T47D (cell line): ENCODE data around the gene TLR2.

Source experiments
- DNase-seq, 2 experiments: peaks; one replicate each; pipeline versions ENCODE4 v3.0.0 to v3.0.0-alpha.2; 2011 to 2012; ENCODE audit warnings: low read depth in 1 of 2, low spot score in 1 of 2
- JUND ChIP-seq: IDR thresholded peaks from 2 replicates; pipeline ENCODE4 v1.6.1; 2012; ENCODE audit warnings: low read depth
- in situ Hi-C: cut with HindIII; loops from 2 replicates; pipeline ENCODE4 v1.10.0; 2016; ENCODE audit warnings: low sequenced_read_pairs, low pct_unique_long_range_greater_than_20kb

Gene TLR2

DNA sequence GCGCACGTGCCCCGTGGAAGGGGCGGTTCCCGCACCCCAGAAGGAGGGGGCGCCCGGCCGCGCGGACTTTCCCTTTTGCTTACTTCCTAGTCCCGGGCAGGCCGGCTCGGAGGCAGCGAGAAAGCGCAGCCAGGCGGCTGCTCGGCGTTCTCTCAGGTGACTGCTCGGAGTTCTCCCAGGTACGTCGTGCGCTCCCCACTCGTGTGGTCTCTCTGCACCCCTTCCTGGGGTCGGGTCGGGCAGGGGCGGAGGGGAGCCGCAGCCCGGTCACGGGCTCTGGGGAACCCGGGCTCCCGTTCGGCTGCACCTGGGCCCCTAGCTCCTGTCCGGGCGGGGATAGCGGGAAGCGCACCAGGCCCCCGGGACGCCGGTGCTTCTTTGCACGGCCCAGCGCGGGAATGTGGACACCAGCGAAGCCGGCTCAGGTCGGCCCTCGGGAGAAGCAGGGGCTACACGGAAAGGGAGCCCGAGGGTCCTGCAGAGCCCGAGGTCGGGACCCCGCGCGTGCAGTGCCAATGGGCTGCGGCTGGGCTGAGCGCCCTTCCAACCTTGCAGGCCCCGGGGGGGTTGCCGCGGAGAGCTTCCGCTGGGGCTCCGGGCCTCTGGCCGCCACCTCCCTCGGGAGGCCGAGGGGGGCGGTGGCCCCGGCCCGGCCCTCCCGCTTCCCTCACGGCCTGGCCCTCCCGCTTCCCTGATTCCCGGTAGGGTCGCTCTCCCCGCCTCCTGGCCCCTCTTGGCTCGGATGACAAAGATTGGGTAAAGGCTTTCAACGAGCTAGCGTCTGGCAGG lies at the start of gene TLR2:
Gene TLR2, plus strand, starts transcription at position 99 of the 789 bp plus-strand sequence. CDS start 18,628 bp downstream, outside the sequence.
- DNase-seq, result peak; percentile 45 to 77
- no peak for TF ChIP-seq JUND
- in situ Hi-C loops, result no loop called here

GRCh38 chr4:153634738-153635353 lies 49.2 kb upstream of the TLR2 start:
- in situ Hi-C loops, result no loop called here
- TF ChIP-seq JUND, result no peak
- no peak for DNase-seq

GRCh38 chr4:153635846-153636245 lies 48.2 kb upstream of the TLR2 start:
- DNase-seq, result no peak
- in situ Hi-C loops, result no loop called here
- TF ChIP-seq JUND, result no peak

DNA sequence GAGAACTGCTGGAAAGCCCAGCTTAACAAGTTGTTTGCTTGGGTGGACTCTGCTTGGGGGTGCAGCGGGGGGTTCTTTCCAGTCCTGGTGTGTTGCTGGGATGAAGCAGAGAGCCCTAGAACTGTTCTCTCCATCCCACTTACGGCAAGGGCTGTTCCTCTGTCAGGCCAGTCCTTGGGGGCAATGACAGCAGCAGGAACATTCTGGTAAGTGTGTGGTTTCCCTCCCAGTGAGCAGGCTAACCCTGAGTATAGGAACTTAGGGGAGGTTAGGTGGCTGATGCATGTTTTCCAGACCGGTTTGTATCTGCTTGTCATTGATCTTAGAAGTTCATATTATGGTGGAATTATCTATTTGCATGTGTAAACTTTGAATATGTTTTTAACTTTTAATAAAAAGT lies 46.9 kb upstream of the TLR2 start:
- in situ Hi-C loops, result no loop called here
- no peak for DNase-seq
- TF ChIP-seq JUND, result no peak

GRCh38 chr4:153638011-153638410 lies 46.1 kb upstream of the TLR2 start:
- no peak for TF ChIP-seq JUND
- DNase-seq, result no peak
- in situ Hi-C loops, result no loop called here

DNA sequence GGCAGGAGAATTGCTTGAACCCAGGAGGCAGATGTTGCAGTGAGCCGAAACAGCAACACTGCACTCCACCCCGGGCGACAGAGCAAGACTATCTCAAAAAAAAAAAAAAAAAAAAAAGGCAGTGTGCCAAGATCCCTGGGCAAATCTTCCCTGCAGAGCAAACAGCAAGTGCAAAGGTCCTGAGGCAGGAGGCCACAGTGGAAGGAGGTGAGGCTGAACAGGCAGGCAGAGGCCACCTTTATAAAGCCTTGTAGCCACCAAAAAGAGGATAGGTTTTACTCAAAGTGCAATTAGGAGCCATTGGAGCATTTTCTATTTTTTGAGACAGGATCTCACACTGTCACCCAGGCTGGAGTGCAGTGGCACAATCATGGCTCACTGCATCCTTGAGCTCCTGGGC lies 45.1 kb upstream of the TLR2 start:
- TF ChIP-seq JUND, result no peak
- no peak for DNase-seq
- in situ Hi-C loops, result no loop called here

GRCh38 chr4:153639833-153640802 lies 44.0 kb upstream of the TLR2 start:
- in situ Hi-C loops, result no loop called here
- no peak for TF ChIP-seq JUND
- DNase-seq, result no peak

DNA sequence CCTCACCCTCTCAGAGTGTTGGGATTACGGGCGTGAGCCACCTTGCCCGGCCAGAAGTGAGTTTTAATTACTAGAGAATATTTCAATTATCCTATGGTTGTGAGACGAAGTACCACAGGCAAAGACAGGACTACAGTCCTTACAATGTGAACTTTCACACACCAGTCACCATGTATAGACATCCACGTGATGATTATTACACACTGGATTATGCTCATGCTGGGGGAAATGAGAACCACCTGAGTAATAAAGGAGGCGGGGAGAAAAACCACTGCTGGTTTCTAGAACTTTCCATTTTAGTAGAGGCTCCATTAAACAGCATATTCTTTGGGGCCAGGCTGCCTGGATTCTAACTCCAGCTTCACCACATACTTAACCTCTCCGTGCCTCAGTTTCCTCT lies 42.5 kb upstream of the TLR2 start:
- no peak for DNase-seq
- no peak for TF ChIP-seq JUND
- in situ Hi-C loops, result no loop called here

DNA sequence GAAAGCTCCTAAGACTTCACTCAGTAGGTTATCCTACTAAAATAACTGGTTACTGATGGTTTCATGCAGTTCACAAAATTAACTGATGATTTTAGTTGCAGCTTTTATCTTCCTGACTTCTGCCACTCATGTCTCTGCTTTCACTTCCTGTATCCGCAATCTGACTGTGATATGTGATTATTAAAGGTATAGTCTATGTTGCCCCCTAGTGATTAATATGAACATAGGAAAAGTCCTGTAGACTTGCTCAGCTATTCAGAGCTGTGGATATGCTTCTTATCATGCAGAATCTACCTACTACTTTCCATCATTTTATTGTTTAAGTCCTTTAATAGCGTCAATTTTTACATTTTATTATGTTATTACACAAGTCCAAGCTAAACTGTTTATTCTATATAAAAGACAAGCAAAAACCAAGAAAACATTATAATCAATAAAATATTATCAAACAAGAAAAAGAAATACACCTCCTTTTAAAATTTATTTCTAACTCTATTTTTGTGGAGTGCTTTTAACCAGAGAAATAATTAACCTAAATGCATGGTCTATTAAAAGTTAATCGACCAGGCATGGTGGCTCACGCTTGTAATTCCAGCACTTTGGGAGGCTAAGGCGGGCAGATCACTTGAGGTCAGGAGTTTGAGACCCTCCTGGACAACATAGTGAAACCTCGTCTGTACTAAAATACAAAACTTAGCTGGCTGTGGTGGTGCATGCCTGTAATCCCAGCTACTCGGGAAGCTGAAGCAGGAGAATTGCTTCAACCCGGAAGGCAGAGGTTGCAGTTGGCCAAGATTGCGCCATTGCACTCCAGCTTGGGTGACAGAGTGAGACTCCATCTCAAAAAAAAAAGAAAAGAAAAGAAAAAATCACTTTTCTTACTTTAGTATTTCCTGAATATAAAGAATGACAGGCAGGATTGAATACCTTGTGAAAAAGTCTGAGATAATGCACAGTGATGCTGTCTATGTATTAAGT lies 40.4 kb upstream of the TLR2 start:
- no peak for TF ChIP-seq JUND
- in situ Hi-C loops, result no loop called here
- peak; percentile 19 to 53 for DNase-seq

DNA sequence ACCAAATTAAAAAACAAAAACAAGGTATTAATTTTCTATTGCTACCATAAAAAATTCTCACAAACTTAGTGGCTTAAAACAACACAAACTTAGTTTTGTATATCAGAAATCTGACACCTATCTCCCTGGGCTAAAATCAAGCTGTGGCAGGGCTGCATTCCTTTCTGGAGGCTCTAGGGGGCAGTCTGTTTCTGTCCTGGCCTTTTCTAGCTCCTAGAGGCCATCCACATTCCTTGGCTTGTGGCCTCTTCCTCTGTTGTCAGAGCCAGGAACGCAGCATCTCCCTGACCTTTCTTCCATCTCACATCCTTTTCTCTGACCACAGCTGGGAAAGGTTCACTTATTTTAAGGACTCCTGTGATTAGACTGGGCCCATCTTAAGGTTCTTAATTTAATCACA lies 38.9 kb upstream of the TLR2 start:
- in situ Hi-C loops, result no loop called here
- no peak for TF ChIP-seq JUND
- no peak for DNase-seq

- no peak for DNase-seq
- in situ Hi-C loops, result no loop called here
- TF ChIP-seq JUND, result no peak
Measured at GRCh38 chr4:153646261-153646660, 37.8 kb upstream of the TLR2 start.

GRCh38 chr4:153646978-153647377 lies 37.1 kb upstream of the TLR2 start:
- in situ Hi-C loops, result no loop called here
- no peak for DNase-seq
- no peak for TF ChIP-seq JUND
